ENCODE data around the gene COL16A1. TPM values are rescaled to one million over a fixed set of nuclear protein-coding genes. Genes with fewer than 3 reads are reported as not detected.

Gene COL16A1
- total RNA-seq, 2 donors from 2014 or later, result 10.1 to 15.8 TPM

GRCh38 chr1:31691951-31692350 lies 11.9 kb downstream of the COL16A1 start:
- Histone ChIP-seq H3K4me1 (peaks cover 7% of the 10 kb centered on the region), H3K36me3 (replicated peaks in 1 of 2; ENCODE audit: insufficient read depth in 1 of 2, low read depth in 2 of 2) (no peaks in the 10 kb centered on the region), H3K9me3 (no peaks in the 10 kb centered on the region), H3K4me3 (no peak overlapping the region), H3K27ac (no peak overlapping the region), H3K27me3 (no peaks in the 10 kb centered on the region)
- ATAC-seq, result no peak
- WGBS, 2 donors, result 76 to 78% methylated on average over 8 to 11 of the region's 11 CpGs
- no peak for DNase-seq
- intact Hi-C loops (cut with DNase I), result no loop called here
- TF ChIP-seq CTCF (IDR thresholded peaks at IDR 0.05), result no peak
- no peak for TF ChIP-seq POLR2A (IDR thresholded peaks at IDR 0.05)

GRCh38 chr1:31691446-31691845 lies 12.4 kb downstream of the COL16A1 start:
- TF ChIP-seq CTCF (IDR thresholded peaks at IDR 0.05), result no peak
- no peak for TF ChIP-seq POLR2A (IDR thresholded peaks at IDR 0.05)
- ATAC-seq (no peak), DNase-seq (no peak)
- H3K4me1 ChIP-seq, result peaks cover 7% of the 10 kb centered on the region
- no peak overlapping the region for H3K27ac ChIP-seq
- no peak overlapping the region for H3K4me3 ChIP-seq
- H3K9me3 ChIP-seq, result no peaks in the 10 kb centered on the region
- H3K36me3 ChIP-seq (replicated peaks in 1 of 2; ENCODE audit: insufficient read depth in 1 of 2, low read depth in 2 of 2), result no peaks in the 10 kb centered on the region
- intact Hi-C loops (cut with DNase I), result no loop called here
- 63% methylated on average over 3 of the region's 4 CpGs; no CpG with 5 or more reads in 1 of the 2 donors for whole genome bisulfite sequencing, 2 donors
- no peaks in the 10 kb centered on the region for H3K27me3 ChIP-seq

- ATAC-seq (no peak), DNase-seq (no peak)
- Histone ChIP-seq H3K4me1 (peaks cover 6% of the 10 kb centered on the region), H3K9me3 (no peaks in the 10 kb centered on the region), H3K36me3 (replicated peaks in 1 of 2; ENCODE audit: insufficient read depth in 1 of 2, low read depth in 2 of 2) (no peaks in the 10 kb centered on the region), H3K4me3 (no peak overlapping the region), H3K27me3 (no peaks in the 10 kb centered on the region), H3K27ac (no peak overlapping the region)
- TF ChIP-seq CTCF (IDR thresholded peaks at IDR 0.05) (no peak), POLR2A (IDR thresholded peaks at IDR 0.05) (no peak)
- intact Hi-C loops (cut with DNase I), result no loop called here
- 78 to 80% methylated on average over 4 to 10 of the region's 10 CpGs for WGBS, 2 donors
These were observed 12.9 kb downstream of the COL16A1 start for GRCh38 chr1:31690921-31691320.

GRCh38 chr1:31689854-31690253 lies 14.0 kb downstream of the COL16A1 start:
- WGBS, 2 donors, result 81 to 87% methylated on average over 5 to 6 of the region's 6 CpGs
- H3K27ac ChIP-seq, result no peak overlapping the region
- no peaks in the 10 kb centered on the region for H3K9me3 ChIP-seq
- no peaks in the 10 kb centered on the region for H3K4me1 ChIP-seq
- ATAC-seq, result no peak
- no peaks in the 10 kb centered on the region for H3K27me3 ChIP-seq
- TF ChIP-seq POLR2A (IDR thresholded peaks at IDR 0.05) (no peak), CTCF (IDR thresholded peaks at IDR 0.05) (no peak)
- no peak for DNase-seq
- intact Hi-C loops (cut with DNase I), result no loop called here
- no peaks in the 10 kb centered on the region for H3K36me3 ChIP-seq (replicated peaks in 1 of 2; ENCODE audit: insufficient read depth in 1 of 2, low read depth in 2 of 2)
- H3K4me3 ChIP-seq, result no peak overlapping the region

GRCh38 chr1:31689379-31689778 lies 14.4 kb downstream of the COL16A1 start:
- no peak overlapping the region for H3K27ac ChIP-seq
- WGBS, 2 donors, result 66% methylated on average over 2 of the region's 2 CpGs; no CpG with 5 or more reads in 1 of the 2 donors
- TF ChIP-seq CTCF (IDR thresholded peaks at IDR 0.05) (no peak), POLR2A (IDR thresholded peaks at IDR 0.05) (no peak)

More at GRCh38 chr1:31689379-31689778, 14.4 kb downstream of the COL16A1 start:
- H3K9me3 ChIP-seq, result no peaks in the 10 kb centered on the region
- H3K4me1 ChIP-seq, result no peaks in the 10 kb centered on the region
- no peak for ATAC-seq
- no peaks in the 10 kb centered on the region for H3K27me3 ChIP-seq
- intact Hi-C loops (cut with DNase I), result no loop called here
- H3K36me3 ChIP-seq (replicated peaks in 1 of 2; ENCODE audit: insufficient read depth in 1 of 2, low read depth in 2 of 2), result no peaks in the 10 kb centered on the region
- H3K4me3 ChIP-seq, result no peak overlapping the region
- no peak for DNase-seq
